SK-N-SH treated with all-trans-retinoic acid at 6 μM for 48 hours (cell line): ENCODE measurements around the gene GSS.

Experiments used
- ATAC-seq: fragments of 200-7000 bp; cut with Tn5 transposase; 3 replicates; pipeline ENCODE4 v1.9.1; 2020; ENCODE audit warnings: mild to moderate bottlenecking, moderate library complexity
- ARNTL ChIP-seq: fragments of 450-650 bp; formaldehyde crosslinking; IDR thresholded peaks from 2 replicates; pipeline ENCODE4 v1.5.0; 2020; ENCODE audit warnings: low read depth, mild to moderate bottlenecking, moderate library complexity, borderline replicate concordance
- BACH2 ChIP-seq: fragments of 250-450 bp; sonication (Bioruptor Pico); IDR thresholded peaks from 2 replicates; pipeline ENCODE4 v1.9.0; 2021; ENCODE audit warnings: mild to moderate bottlenecking, borderline replicate concordance
- CREB5 ChIP-seq: fragments of 250-450 bp; sonication (Bioruptor Pico); IDR thresholded peaks from 2 replicates; pipeline ENCODE4 v1.5.1; 2020; ENCODE audit warnings: low read depth, mild to moderate bottlenecking, moderate library complexity
- CSDC2 ChIP-seq: fragments of 250-450 bp; sonication (Bioruptor Pico); IDR thresholded peaks from 2 replicates; pipeline ENCODE4 v1.5.0; 2020; ENCODE audit warnings: mild to moderate bottlenecking, moderate library complexity
- CSRNP3 ChIP-seq: fragments of 250-450 bp; sonication (Bioruptor Pico); IDR thresholded peaks from 2 replicates; pipeline ENCODE4 v1.5.1; 2021; ENCODE audit warnings: mild to moderate bottlenecking, moderate library complexity
- ESRRG ChIP-seq: fragments of 250-450 bp; sonication (Bioruptor Pico); IDR thresholded peaks from 2 replicates; pipeline ENCODE4 v1.6.1; 2021; ENCODE audit warnings: mild to moderate bottlenecking
- GLIS3 ChIP-seq: fragments of 250-450 bp; sonication (Bioruptor Pico); IDR thresholded peaks from 2 replicates; pipeline ENCODE4 v1.5.0; 2020; ENCODE audit warnings: mild to moderate bottlenecking, moderate library complexity
- POU6F1 ChIP-seq: fragments of 250-450 bp; sonication (Bioruptor Pico); IDR thresholded peaks from 2 replicates; pipeline ENCODE4 v1.8.0; 2021; ENCODE audit warnings: low read depth, mild to moderate bottlenecking, moderate library complexity, borderline replicate concordance
- PPARA ChIP-seq: fragments of 250-450 bp; sonication (Bioruptor Pico); IDR thresholded peaks from 2 replicates; pipeline ENCODE4 v1.5.0; 2020; ENCODE audit warnings: mild to moderate bottlenecking, borderline replicate concordance
- RARB ChIP-seq: fragments of 250-450 bp; sonication (Bioruptor Pico); IDR thresholded peaks from 2 replicates; pipeline ENCODE4 v1.8.0; 2021; ENCODE audit warnings: mild to moderate bottlenecking, moderate library complexity
- SNAI2 ChIP-seq: fragments of 250-450 bp; sonication (Bioruptor Pico); IDR thresholded peaks from 2 replicates; pipeline ENCODE4 v1.5.0; 2020; ENCODE audit warnings: mild to moderate bottlenecking, moderate library complexity
- TCF4 ChIP-seq: fragments of 250-450 bp; sonication (Bioruptor Pico); IDR thresholded peaks from 2 replicates; pipeline ENCODE4 v1.8.0; 2021; ENCODE audit warnings: mild to moderate bottlenecking, moderate library complexity, borderline replicate concordance
- TOX ChIP-seq: fragments of 250-450 bp; sonication (Bioruptor Pico); IDR thresholded peaks from 2 replicates; pipeline ENCODE4 v1.8.0; 2021; ENCODE audit warnings: mild to moderate bottlenecking, moderate library complexity, borderline replicate concordance
- ZC3H10 ChIP-seq: fragments of 250-450 bp; sonication (Bioruptor Pico); IDR thresholded peaks from 2 replicates; pipeline ENCODE4 v1.5.1; 2021; ENCODE audit warnings: mild to moderate bottlenecking, moderate library complexity
- ZFP3 ChIP-seq: fragments of 250-450 bp; sonication (Bioruptor Pico); IDR thresholded peaks from 2 replicates; pipeline ENCODE4 v1.5.0; 2020; ENCODE audit warnings: mild to moderate bottlenecking, moderate library complexity
- ZFP30 ChIP-seq: fragments of 450-650 bp; formaldehyde crosslinking; IDR thresholded peaks from 2 replicates; pipeline ENCODE4 v1.5.0; 2022; ENCODE audit warnings: mild to moderate bottlenecking, moderate library complexity
- ZNF565 ChIP-seq: fragments of 450-650 bp; formaldehyde crosslinking; conservative IDR thresholded peaks from 2 replicates; pipeline ENCODE4 v1.5.0; 2020; ENCODE audit warnings: low read depth, mild to moderate bottlenecking, moderate library complexity
- ZNF70 ChIP-seq: fragments of 450-650 bp; formaldehyde crosslinking; IDR thresholded peaks from 2 replicates; pipeline ENCODE4 v1.5.0; 2020; ENCODE audit warnings: mild to moderate bottlenecking, moderate library complexity
- ZNF8 ChIP-seq: fragments of 450-650 bp; formaldehyde crosslinking; IDR thresholded peaks from 2 replicates; pipeline ENCODE4 v1.5.0; 2020; ENCODE audit warnings: mild to moderate bottlenecking, moderate library complexity
- TF ChIP-seq, protein P1 (sequence below): fragments of 250-450 bp; sonication (Bioruptor Pico); IDR thresholded peaks from 2 replicates; pipeline ENCODE4 v1.8.0; 2020; ENCODE audit warnings: mild to moderate bottlenecking, moderate library complexity, borderline replicate concordance
- TF ChIP-seq, protein P2 (sequence below): fragments of 250-450 bp; sonication (Bioruptor Pico); IDR thresholded peaks from 2 replicates; pipeline ENCODE4 v1.5.0; 2020; ENCODE audit warnings: mild to moderate bottlenecking, moderate library complexity

GSS gene

GRCh38 chr20:34948030-34948429 is 7.6 kb downstream of the GSS start:
- TF ChIP-seq BACH2 (CRISPR knock-in tag) (no peak), CSDC2 (no peak), ZFP30 (no peak), ZNF565 (CRISPR knock-in tag) (no peak), ZC3H10 (CRISPR knock-in tag) (no peak), PPARA (no peak), ZNF8 (CRISPR knock-in tag) (no peak), CREB5 (no peak), ESRRG (CRISPR knock-in tag) (no peak), SNAI2 (CRISPR knock-in tag) (no peak), TCF4 (no peak), RARB (CRISPR knock-in tag) (no peak), CSRNP3 (CRISPR knock-in tag) (no peak), ZNF70 (CRISPR knock-in tag) (no peak), GLIS3 (no peak), ARNTL (CRISPR knock-in tag) (no peak), ZFP3 (no peak), TOX (CRISPR knock-in tag) (no peak)
- TF ChIP-seq, protein P1, sequence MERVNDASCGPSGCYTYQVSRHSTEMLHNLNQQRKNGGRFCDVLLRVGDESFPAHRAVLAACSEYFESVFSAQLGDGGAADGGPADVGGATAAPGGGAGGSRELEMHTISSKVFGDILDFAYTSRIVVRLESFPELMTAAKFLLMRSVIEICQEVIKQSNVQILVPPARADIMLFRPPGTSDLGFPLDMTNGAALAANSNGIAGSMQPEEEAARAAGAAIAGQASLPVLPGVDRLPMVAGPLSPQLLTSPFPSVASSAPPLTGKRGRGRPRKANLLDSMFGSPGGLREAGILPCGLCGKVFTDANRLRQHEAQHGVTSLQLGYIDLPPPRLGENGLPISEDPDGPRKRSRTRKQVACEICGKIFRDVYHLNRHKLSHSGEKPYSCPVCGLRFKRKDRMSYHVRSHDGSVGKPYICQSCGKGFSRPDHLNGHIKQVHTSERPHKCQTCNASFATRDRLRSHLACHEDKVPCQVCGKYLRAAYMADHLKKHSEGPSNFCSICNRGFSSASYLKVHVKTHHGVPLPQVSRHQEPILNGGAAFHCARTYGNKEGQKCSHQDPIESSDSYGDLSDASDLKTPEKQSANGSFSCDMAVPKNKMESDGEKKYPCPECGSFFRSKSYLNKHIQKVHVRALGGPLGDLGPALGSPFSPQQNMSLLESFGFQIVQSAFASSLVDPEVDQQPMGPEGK (CRISPR knock-in tag), result no peak
- ATAC-seq, result peak; percentile 78

- ATAC-seq, result no peak
- TF ChIP-seq CREB5 (no peak), ESRRG (CRISPR knock-in tag) (no peak), RARB (CRISPR knock-in tag) (no peak), BACH2 (CRISPR knock-in tag) (no peak), ZC3H10 (CRISPR knock-in tag) (no peak), ARNTL (CRISPR knock-in tag) (no peak), TOX (CRISPR knock-in tag) (no peak)
- TF ChIP-seq, protein P2, sequence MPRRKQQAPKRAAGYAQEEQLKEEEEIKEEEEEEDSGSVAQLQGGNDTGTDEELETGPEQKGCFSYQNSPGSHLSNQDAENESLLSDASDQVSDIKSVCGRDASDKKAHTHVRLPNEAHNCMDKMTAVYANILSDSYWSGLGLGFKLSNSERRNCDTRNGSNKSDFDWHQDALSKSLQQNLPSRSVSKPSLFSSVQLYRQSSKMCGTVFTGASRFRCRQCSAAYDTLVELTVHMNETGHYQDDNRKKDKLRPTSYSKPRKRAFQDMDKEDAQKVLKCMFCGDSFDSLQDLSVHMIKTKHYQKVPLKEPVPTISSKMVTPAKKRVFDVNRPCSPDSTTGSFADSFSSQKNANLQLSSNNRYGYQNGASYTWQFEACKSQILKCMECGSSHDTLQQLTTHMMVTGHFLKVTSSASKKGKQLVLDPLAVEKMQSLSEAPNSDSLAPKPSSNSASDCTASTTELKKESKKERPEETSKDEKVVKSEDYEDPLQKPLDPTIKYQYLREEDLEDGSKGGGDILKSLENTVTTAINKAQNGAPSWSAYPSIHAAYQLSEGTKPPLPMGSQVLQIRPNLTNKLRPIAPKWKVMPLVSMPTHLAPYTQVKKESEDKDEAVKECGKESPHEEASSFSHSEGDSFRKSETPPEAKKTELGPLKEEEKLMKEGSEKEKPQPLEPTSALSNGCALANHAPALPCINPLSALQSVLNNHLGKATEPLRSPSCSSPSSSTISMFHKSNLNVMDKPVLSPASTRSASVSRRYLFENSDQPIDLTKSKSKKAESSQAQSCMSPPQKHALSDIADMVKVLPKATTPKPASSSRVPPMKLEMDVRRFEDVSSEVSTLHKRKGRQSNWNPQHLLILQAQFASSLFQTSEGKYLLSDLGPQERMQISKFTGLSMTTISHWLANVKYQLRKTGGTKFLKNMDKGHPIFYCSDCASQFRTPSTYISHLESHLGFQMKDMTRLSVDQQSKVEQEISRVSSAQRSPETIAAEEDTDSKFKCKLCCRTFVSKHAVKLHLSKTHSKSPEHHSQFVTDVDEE (CRISPR knock-in tag), result no peak
Measured at GRCh38 chr20:34947336-34947735, 8.3 kb downstream of the GSS start.

DNA sequence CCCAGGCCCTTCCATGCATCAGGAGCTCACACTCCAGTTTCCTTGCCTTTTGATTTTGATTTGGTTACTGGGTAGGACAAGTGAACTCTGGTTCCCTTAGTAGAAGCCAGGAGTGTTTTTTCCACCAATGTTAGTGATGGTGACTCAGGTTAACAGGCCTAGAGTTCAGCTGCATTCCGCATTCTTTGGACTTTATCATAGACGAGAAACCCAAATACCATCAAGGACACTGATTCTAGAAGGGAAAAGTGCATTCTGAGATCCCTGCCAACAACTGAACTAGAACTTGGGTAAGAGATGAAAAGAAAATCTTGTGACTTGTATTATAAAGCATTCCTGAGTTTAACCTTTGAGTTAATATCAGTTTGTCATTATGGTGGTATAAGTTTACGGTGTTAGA is 8.9 kb downstream of the GSS start:
- ATAC-seq, result no peak
- TF ChIP-seq CSDC2, result no peak
- TF ChIP-seq, protein P2 (CRISPR knock-in tag), result no peak
- TF ChIP-seq POU6F1 (CRISPR knock-in tag), result no peak
- no peak for TF ChIP-seq ZC3H10 (CRISPR knock-in tag)
- TF ChIP-seq ZFP30, result no peak
- TF ChIP-seq TOX (CRISPR knock-in tag), result no peak
- no peak for TF ChIP-seq ARNTL (CRISPR knock-in tag)
- TF ChIP-seq CSRNP3 (CRISPR knock-in tag), result no peak
- TF ChIP-seq ZFP3, result no peak
